IMR-90 (cell line): ENCODE results near the gene LAG3.

Experiments
- BHLHE40 ChIP-seq: fragments of 150-350 bp; IDR thresholded peaks from 2 replicates; pipeline ENCODE4 v1.6.1; 2016; ENCODE audit warnings: mild to moderate bottlenecking, low read depth, low read length
- CTCF ChIP-seq: conservative IDR thresholded peaks from 2 replicates; pipeline ENCODE4 v1.5.1; 2012; ENCODE audit warnings: mild to moderate bottlenecking, low read depth, low read length, improper control_type of control experiment
- POLR2A ChIP-seq: IDR thresholded peaks from 2 replicates; pipeline ENCODE4 v1.6.1; 2012; ENCODE audit warnings: mild to moderate bottlenecking, low read depth, low read length
- RAD21 ChIP-seq: IDR thresholded peaks from 2 replicates; pipeline ENCODE4 v1.6.1; 2012; ENCODE audit warnings: low read length, improper control_type of control experiment
- RFX5 ChIP-seq: IDR thresholded peaks from 2 replicates; pipeline ENCODE4 v1.8.0; 2012; ENCODE audit warnings: low read depth, mild to moderate bottlenecking, low read length, moderate library complexity
- TF ChIP-seq, protein P1 (sequence below): fragments of 150-350 bp; IDR thresholded peaks from 2 replicates; pipeline ENCODE4 v1.6.1; 2016; ENCODE audit warnings: low read depth, mild to moderate bottlenecking, low read length, moderate library complexity, borderline replicate concordance

- no peak for TF ChIP-seq CTCF
- no peak for TF ChIP-seq RAD21
- TF ChIP-seq POLR2A: no peak
- no peak for TF ChIP-seq RFX5
- TF ChIP-seq BHLHE40: no peak
- TF ChIP-seq, protein P1, sequence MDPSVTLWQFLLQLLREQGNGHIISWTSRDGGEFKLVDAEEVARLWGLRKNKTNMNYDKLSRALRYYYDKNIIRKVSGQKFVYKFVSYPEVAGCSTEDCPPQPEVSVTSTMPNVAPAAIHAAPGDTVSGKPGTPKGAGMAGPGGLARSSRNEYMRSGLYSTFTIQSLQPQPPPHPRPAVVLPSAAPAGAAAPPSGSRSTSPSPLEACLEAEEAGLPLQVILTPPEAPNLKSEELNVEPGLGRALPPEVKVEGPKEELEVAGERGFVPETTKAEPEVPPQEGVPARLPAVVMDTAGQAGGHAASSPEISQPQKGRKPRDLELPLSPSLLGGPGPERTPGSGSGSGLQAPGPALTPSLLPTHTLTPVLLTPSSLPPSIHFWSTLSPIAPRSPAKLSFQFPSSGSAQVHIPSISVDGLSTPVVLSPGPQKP: no peak
These were observed 1.5 kb downstream of the LAG3 start for GRCh38 chr12:6773590-6774351.
